ENCODE data around the gene RGS17. TPM values are rescaled to one million over a fixed set of nuclear protein-coding genes. Genes with fewer than 3 reads are reported as not detected.

RGS17 gene
- total RNA-seq, 6 experiments from 2014 or later: not detected

GRCh38 chr6:153069897-153070296 is 61.2 kb downstream of the RGS17 start:
- DNase-seq (no peak), ATAC-seq (no peak)
- H3K27ac ChIP-seq: no peak overlapping the region
- no peaks in the 10 kb centered on the region for H3K27me3 ChIP-seq
- TF ChIP-seq POLR2A (IDR thresholded peaks at IDR 0.05): no peak
- no peak for TF ChIP-seq CTCF (IDR thresholded peaks at IDR 0.05)
- no peaks in the 10 kb centered on the region for H3K4me1 ChIP-seq
- intact Hi-C loops (cut with DNase I): no loop called here
- H3K9me3 ChIP-seq: no peaks in the 10 kb centered on the region
- H3K4me3 ChIP-seq: no peak overlapping the region
- H3K36me3 ChIP-seq: no peaks in the 10 kb centered on the region

GRCh38 chr6:153065222-153065621 is 65.9 kb downstream of the RGS17 start:
- intact Hi-C loops (cut with DNase I): no loop called here
- H3K27me3 ChIP-seq: no peaks in the 10 kb centered on the region
- DNase-seq (no peak), ATAC-seq (no peak)
- H3K4me1 ChIP-seq: no peaks in the 10 kb centered on the region
- H3K27ac ChIP-seq: no peak overlapping the region
- TF ChIP-seq POLR2A (IDR thresholded peaks at IDR 0.05) (no peak), CTCF (IDR thresholded peaks at IDR 0.05) (no peak)
- H3K9me3 ChIP-seq: no peaks in the 10 kb centered on the region
- no peaks in the 10 kb centered on the region for H3K36me3 ChIP-seq
- H3K4me3 ChIP-seq: no peak overlapping the region

GRCh38 chr6:153063936-153064335 is 67.1 kb downstream of the RGS17 start:
- no peak for DNase-seq
- Histone ChIP-seq H3K4me3 (no peak overlapping the region), H3K9me3 (no peaks in the 10 kb centered on the region), H3K27me3 (no peaks in the 10 kb centered on the region), H3K27ac (no peak overlapping the region), H3K36me3 (no peaks in the 10 kb centered on the region), H3K4me1 (no peaks in the 10 kb centered on the region)
- intact Hi-C loops (cut with DNase I): no loop called here
- no peak for ATAC-seq
- TF ChIP-seq POLR2A (IDR thresholded peaks at IDR 0.05) (no peak), CTCF (IDR thresholded peaks at IDR 0.05) (no peak)

GRCh38 chr6:153062516-153062915 is 68.6 kb downstream of the RGS17 start:
- TF ChIP-seq CTCF (IDR thresholded peaks at IDR 0.05) (no peak), POLR2A (IDR thresholded peaks at IDR 0.05) (no peak)
- no peaks in the 10 kb centered on the region for H3K36me3 ChIP-seq
- DNase-seq (no peak), ATAC-seq (no peak)
- intact Hi-C loops (cut with DNase I): no loop called here
- H3K27ac ChIP-seq: no peak overlapping the region
- H3K27me3 ChIP-seq: no peaks in the 10 kb centered on the region
- WGBS (ENCODE audit: insufficient coverage, low coverage, low lambda C conversion rate, missing lambda C conversion rate): 80% methylated on average over 1 of the region's 2 CpGs
- no peaks in the 10 kb centered on the region for H3K4me1 ChIP-seq
- H3K9me3 ChIP-seq: no peaks in the 10 kb centered on the region
- H3K4me3 ChIP-seq: no peak overlapping the region

GRCh38 chr6:153059757-153060156 is 71.3 kb downstream of the RGS17 start:
- Histone ChIP-seq H3K27ac (no peak overlapping the region), H3K9me3 (no peaks in the 10 kb centered on the region), H3K4me3 (no peak overlapping the region), H3K36me3 (no peaks in the 10 kb centered on the region), H3K27me3 (no peaks in the 10 kb centered on the region), H3K4me1 (no peaks in the 10 kb centered on the region)
- WGBS (ENCODE audit: insufficient coverage, low coverage, low lambda C conversion rate, missing lambda C conversion rate): 60% methylated on average over 1 of the region's 1 CpG
- ATAC-seq: no peak
- DNase-seq: no peak
- intact Hi-C loops (cut with DNase I): no loop called here
- TF ChIP-seq POLR2A (IDR thresholded peaks at IDR 0.05) (no peak), CTCF (IDR thresholded peaks at IDR 0.05) (peak in 1 of 4 donors; percentile 4)
